NOMO-1 treated with dmso at 0.1 percent for 144 hours (cell line): Measurements from ENCODE around the gene DNAJC22.
"Not testable (repeated sequence)": the region's sequence is repeated elsewhere in the genome, so short reads cannot be mapped to it uniquely, and the experiment has no call there.

ENCODE experiments used
- DNase-seq: peaks from one replicate; lab custom pipeline; 2025; ENCODE audit not compliant: unreplicated experiment; lab: John Stamatoyannopoulos, UW

DNAJC22 gene

DNA sequence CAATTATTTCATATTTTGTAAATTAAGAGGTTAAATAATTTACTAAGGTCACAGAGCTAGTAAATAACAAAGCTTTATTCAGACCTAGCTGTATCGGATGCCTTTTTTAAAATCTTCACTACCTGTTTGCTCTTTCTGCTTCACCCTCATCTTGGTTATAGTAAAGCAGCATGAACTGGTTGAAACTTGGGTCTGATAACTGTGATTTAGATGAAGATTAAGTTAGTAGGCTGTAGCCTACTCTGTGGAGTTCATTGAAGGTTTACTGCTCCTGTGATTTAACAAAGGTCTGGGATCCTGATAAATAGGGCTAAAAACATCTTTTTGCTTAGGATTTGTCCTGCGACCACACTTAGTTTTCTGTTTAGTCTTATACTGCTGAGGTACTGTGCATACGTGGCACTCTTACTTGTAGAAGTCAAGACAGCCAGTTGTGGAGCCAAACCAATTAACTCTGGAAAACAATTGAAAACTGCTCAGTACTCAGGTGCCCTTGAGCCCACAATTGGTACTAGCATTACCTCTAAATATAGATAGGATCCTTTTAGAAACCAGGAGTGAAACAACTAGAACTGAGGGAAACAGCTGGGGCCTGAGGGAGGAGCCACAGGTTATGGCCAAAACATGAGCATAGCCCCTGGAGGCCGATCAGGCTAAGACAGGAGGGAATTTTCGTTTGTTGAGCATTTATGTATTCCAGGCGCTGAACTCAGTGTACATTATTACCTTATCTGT lies 22.9 kb downstream of the DNAJC22 start:
- peak; percentile 37 for DNase-seq

DNA sequence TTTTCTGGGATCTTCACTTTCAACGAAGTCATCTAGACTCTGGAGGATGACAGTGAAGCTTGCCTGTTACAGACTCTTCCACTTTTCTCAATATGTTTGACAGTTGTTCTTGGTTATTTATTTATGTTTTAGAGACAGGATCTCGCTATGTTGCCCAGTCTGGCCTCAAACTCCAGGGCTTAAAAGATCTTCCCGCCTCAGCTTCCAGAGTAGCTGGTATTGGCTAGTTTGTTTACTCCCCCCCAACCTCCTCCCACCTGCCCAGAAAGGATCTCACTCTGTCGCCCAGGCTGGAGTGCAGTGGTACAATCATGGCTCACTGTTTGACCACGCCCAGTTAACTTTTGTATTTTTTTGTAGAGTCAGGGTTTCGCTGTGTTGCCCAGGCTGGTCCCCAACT lies 23.9 kb downstream of the DNAJC22 start:
- DNase-seq: no peak

- DNase-seq: no peak
Observed at GRCh38 chr12:49375406-49375805, 28.7 kb downstream of the DNAJC22 start.

- no peak for DNase-seq
Observed at GRCh38 chr12:49377386-49377785, 30.7 kb downstream of the DNAJC22 start.

DNA sequence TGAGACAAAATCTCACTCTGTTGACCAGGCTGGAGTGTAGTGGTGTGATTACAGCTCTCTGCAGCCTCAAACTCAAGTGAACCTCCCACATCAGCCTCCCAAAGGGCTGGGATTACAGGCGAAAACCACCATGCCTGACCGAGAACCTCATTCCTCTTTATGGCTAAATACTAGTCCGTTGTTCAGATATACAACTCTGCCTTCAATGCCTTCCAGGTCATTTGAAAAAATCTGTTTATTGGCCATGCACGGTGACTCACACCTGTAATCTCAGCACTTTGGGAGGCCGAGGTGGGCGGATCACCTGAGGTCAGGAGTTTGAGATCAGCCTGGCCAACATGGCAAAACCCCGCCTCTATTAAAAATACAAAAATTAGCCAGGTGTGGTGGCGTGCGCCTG lies 33.5 kb downstream of the DNAJC22 start:
- DNase-seq: not testable (repeated sequence)

GRCh38 chr12:49388682-49389386 lies 42.1 kb downstream of the DNAJC22 start:
- peak; percentile 81 for DNase-seq

- no peak for DNase-seq
Observed at GRCh38 chr12:49389387-49389703, 42.7 kb downstream of the DNAJC22 start.

- DNase-seq: no peak
Observed at GRCh38 chr12:49397000-49397399, 50.3 kb downstream of the DNAJC22 start.

DNA sequence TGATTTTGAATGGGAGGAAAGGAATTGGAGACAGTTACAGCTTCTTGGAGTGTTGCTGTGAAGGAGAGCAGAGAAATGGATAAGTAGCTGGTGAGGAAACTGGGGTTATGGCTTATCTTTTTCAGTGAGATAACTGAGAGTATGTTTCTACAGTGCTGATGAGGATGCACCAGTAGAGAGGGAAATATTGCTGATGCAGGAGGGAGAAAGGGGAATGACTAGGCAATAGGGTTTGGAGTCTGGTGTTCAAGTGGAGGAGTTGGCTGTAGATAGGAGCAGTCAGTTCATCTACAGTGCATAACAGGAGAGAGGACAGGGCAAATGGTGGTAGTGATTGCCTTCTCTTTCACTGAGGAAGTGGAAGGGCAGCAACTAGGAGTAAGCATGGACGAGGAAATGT lies 53.6 kb downstream of the DNAJC22 start:
- no peak for DNase-seq
